ENCODE measurements around the gene KCNK18.

Gene KCNK18

GRCh38 chr10:117259279-117259678 is 62.0 kb downstream of the KCNK18 start:
- Histone ChIP-seq H3K27me3 (ENCODE audit: control insufficient read depth, insufficient read depth, low read length) (no peaks in the 10 kb centered on the region), H3K4me1 (ENCODE audit: control insufficient read depth, low read depth, low read length) (peaks cover 23% of the 10 kb centered on the region), H3K9ac (ENCODE audit: low read length) (no peak overlapping the region), H3K9me3 (ENCODE audit: control insufficient read depth, low read depth, low read length) (no peaks in the 10 kb centered on the region), H3K36me3 (ENCODE audit: control insufficient read depth, low read depth, low read length) (no peaks in the 10 kb centered on the region), H3K27ac (ENCODE audit: low read length) (no peak overlapping the region), H3K4me3 (ENCODE audit: low read length) (no peak overlapping the region)

All from iPS-18a (cell line).